Hepatic stellate cell (primary cell): ENCODE measurements around the gene SLC16A6.
"Not testable (repeated sequence)": the region's sequence is repeated elsewhere in the genome, so short reads cannot be mapped to it uniquely, and the experiment has no call there.

ENCODE experiments used
- DNase-seq: peaks from one replicate; pipeline ENCODE4 v3.0.0; 2011; ENCODE audit warnings: low spot score

The SLC16A6 gene

DNA sequence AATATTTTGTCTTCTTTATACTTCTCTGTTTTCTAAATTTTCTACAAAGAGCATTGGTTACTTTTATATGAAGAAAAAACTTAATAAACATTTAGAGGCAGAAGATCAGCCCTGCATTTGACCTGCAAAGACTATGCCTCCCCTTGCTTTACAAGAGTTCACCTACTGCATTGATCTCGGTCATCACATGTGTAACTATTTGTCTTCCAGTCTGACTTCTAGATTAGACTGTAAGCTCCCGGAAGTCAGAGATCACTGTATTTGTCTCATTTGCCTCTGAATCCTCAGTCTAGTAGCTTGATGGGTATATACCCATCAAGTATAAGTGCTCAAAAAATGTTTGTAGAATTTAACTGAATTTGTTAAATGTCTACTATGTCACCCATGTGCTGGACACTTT lies 70.7 kb downstream of the SLC16A6 start:
- DNase-seq, result not testable (repeated sequence)

DNA sequence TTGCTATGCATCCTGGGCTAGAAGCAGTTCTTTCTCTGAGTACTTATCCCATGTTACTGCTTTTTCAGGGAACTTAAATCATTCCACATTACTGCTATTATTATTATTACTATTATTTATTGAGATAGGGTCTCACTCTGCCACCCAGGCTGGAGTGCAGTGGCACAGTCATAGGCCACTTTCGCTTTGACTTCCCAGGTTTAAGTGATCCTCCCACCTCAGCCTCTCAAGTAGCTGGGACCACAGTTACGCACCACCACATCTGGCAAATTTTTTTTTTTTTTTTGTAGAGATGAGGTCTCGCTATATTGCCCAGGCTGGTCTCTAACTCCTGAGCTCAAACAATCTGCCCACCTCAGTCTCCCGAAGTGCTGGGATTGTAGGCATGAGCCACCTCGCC lies 71.5 kb downstream of the SLC16A6 start:
- not testable (repeated sequence) for DNase-seq
